GM23248 (cell line): ENCODE results near the gene AGAP1.

Experiments
- EZH2 ChIP-seq: fragments of 200-600 bp; sonication (generic); IDR thresholded peaks from 2 replicates; pipeline ENCODE4 v1.6.1; 2018; ENCODE audit warnings: antibody characterized with exemption, mild to moderate bottlenecking; ENCODE audit not compliant: insufficient read depth, poor library complexity, severe bottlenecking
- EZH2phosphoT487 ChIP-seq: fragments of 200-600 bp; sonication (generic); IDR thresholded peaks from 2 replicates; pipeline ENCODE4 v1.6.1; 2018; ENCODE audit warnings: antibody characterized with exemption, moderate library complexity, mild to moderate bottlenecking, low read depth; ENCODE audit not compliant: insufficient read depth

- no peak for TF ChIP-seq EZH2
- TF ChIP-seq EZH2phosphoT487 = no peak
Observed at GRCh38 chr2:235812185-235812665, 318.4 kb downstream of the AGAP1 start.
